IPS-18c (cell line): ENCODE data around the gene TSEN34.
"Not testable (repeated sequence)": the region's sequence is repeated elsewhere in the genome, so short reads cannot be mapped to it uniquely, and the experiment has no call there.

Experiments
- H3K4me3 ChIP-seq: 2 replicates; pipeline ENCODE4 v1.7.0; 2013; ENCODE audit warnings: low read depth, mild to moderate bottlenecking, low read length, moderate library complexity; ENCODE audit not compliant: insufficient read depth
- H3K9me3 ChIP-seq: one replicate; pipeline ENCODE4 v1.6.1; 2013; ENCODE audit warnings: mild to moderate bottlenecking, low read length, moderate library complexity; ENCODE audit not compliant: control insufficient read depth, insufficient read depth

TSEN34 gene

GRCh38 chr19:54178581-54179261 lies 12.4 kb upstream of the TSEN34 start:
- H3K9me3 ChIP-seq = no peaks in the 10 kb centered on the region
- H3K4me3 ChIP-seq = no peak overlapping the region

- H3K9me3 ChIP-seq = no peaks in the 10 kb centered on the region
- H3K4me3 ChIP-seq = no peak overlapping the region
Observed at GRCh38 chr19:54179262-54179852, 11.8 kb upstream of the TSEN34 start.

- Histone ChIP-seq H3K4me3 (no peak overlapping the region), H3K9me3 (no peaks in the 10 kb centered on the region)
Observed at GRCh38 chr19:54179921-54180461, 11.1 kb upstream of the TSEN34 start.

- no peak overlapping the region for H3K4me3 ChIP-seq
- no peaks in the 10 kb centered on the region for H3K9me3 ChIP-seq
Observed at GRCh38 chr19:54180691-54181091, 10.4 kb upstream of the TSEN34 start.

GRCh38 chr19:54181894-54182293 lies 9.2 kb upstream of the TSEN34 start:
- H3K9me3 ChIP-seq, H3K4me3 ChIP-seq: not testable (repeated sequence)

GRCh38 chr19:54183431-54183830 lies 7.7 kb upstream of the TSEN34 start:
- Histone ChIP-seq H3K4me3 (no peak overlapping the region), H3K9me3 (peaks cover 2% of the 10 kb centered on the region)

GRCh38 chr19:54186351-54186750 lies 4.8 kb upstream of the TSEN34 start:
- Histone ChIP-seq H3K9me3 (peaks cover 5% of the 10 kb centered on the region), H3K4me3 (no peak overlapping the region)

GRCh38 chr19:54186934-54187381 lies 4.2 kb upstream of the TSEN34 start:
- peaks cover 5% of the 10 kb centered on the region for H3K9me3 ChIP-seq
- H3K4me3 ChIP-seq = no peak overlapping the region

- peak overlapping the region; percentile 82 for H3K4me3 ChIP-seq
- H3K9me3 ChIP-seq = peaks cover 5% of the 10 kb centered on the region
Observed at GRCh38 chr19:54188215-54188871, 2.8 kb upstream of the TSEN34 start.

GRCh38 chr19:54189145-54189734 lies 1.9 kb upstream of the TSEN34 start, which contains the start of gene MBOAT7:
MBOAT7 (minus strand) TSS chr19:54189580; CDS start chr19:54188508, 1,072 bp downstream.
- peaks cover 5% of the 10 kb centered on the region for H3K9me3 ChIP-seq
- peak within 1 kb of the TSS; percentile 97 for H3K4me3 ChIP-seq

- peaks cover 5% of the 10 kb centered on the region for H3K9me3 ChIP-seq
- H3K4me3 ChIP-seq = peak overlapping the region; percentile 97
Observed at GRCh38 chr19:54189735-54190502, 1.2 kb upstream of the TSEN34 start.

GRCh38 chr19:54190503-54191010 lies 551 bp upstream of the TSEN34 start:
- Histone ChIP-seq H3K9me3 (peaks cover 5% of the 10 kb centered on the region), H3K4me3 (peak overlapping the region; percentile 97)

GRCh38 chr19:54191811-54192453 lies 824 bp downstream of the TSEN34 start:
- Histone ChIP-seq H3K9me3 (peaks cover 4% of the 10 kb centered on the region), H3K4me3 (peak overlapping the region; percentile 97)

GRCh38 chr19:54193011-54193410 lies 1.9 kb downstream of the TSEN34 start:
- no peak overlapping the region for H3K4me3 ChIP-seq

GRCh38 chr19:54194463-54194862 lies 3.4 kb downstream of the TSEN34 start:
- not testable (repeated sequence) for H3K4me3 ChIP-seq, H3K9me3 ChIP-seq

More at GRCh38 chr19:54193011-54193410, 1.9 kb downstream of the TSEN34 start:
- H3K9me3 ChIP-seq = peaks cover 3% of the 10 kb centered on the region

- no peak overlapping the region for H3K4me3 ChIP-seq
- no peaks in the 10 kb centered on the region for H3K9me3 ChIP-seq
Observed at GRCh38 chr19:54196536-54196935, 5.4 kb downstream of the TSEN34 start.
